Ascending aorta (tissue), 2 donors: ENCODE data around the gene ELAVL4. TPM values are rescaled to one million over a fixed set of nuclear protein-coding genes. Genes with fewer than 3 reads are reported as not detected.

ENCODE experiments used
- DNase-seq, 2 donors: peaks; one replicate each; pipeline ENCODE4 v3.0.0-alpha.2; 2019; ENCODE audit warnings: low spot score in 2 of 2
- H3K27ac ChIP-seq, 2 donors: fragments of 200-600 bp; sonication (generic); one replicate each; pipeline ENCODE4 v1.5.1; 2016 to 2017; ENCODE audit warnings: mild to moderate bottlenecking in 1 of 2
- H3K27me3 ChIP-seq: fragments of 200-600 bp; sonication (generic); one replicate; pipeline ENCODE4 v1.5.1; 2017
- H3K36me3 ChIP-seq, 2 donors: fragments of 200-600 bp; sonication (generic); one replicate each; pipeline ENCODE4 v1.5.1; 2016
- H3K4me1 ChIP-seq, 2 donors: fragments of 200-600 bp; sonication (generic); one replicate each; pipeline ENCODE4 v1.5.1; 2016 to 2017; ENCODE audit warnings: mild to moderate bottlenecking in 1 of 2
- H3K4me3 ChIP-seq, 2 donors: fragments of 200-600 bp; sonication (generic); one replicate each; pipeline ENCODE4 v1.5.1; 2016 to 2017; ENCODE audit warnings: mild to moderate bottlenecking in 1 of 2
- H3K9me3 ChIP-seq, 2 donors: fragments of 200-600 bp; sonication (generic); one replicate each; pipeline ENCODE4 v1.5.1; 2016
- intact Hi-C: fragments of 100-400 bp; cut with DNase I; formaldehyde crosslinking; loops from one replicate; pipeline ENCODE4 v1.15.1; 2023
- total RNA-seq: library from RNA; depleted of rRNA; stranded (reverse); fragments of >200 nt; gene quantifications from one replicate; pipeline ENCODE4 v1.1.0, GENCODE V29; 2016
- TF ChIP-seq, protein P1 (sequence below), 3 experiments: fragments of 200-600 bp in 2 of 3; fragments of 450-650 bp in 1 of 3; sonication (generic) in 2 of 3; IDR thresholded peaks; one replicate each; pipeline ENCODE4 v1.5.1; 2016 to 2019; ENCODE audit warnings: antibody characterized with exemption in 3 of 3, mild to moderate bottlenecking in 1 of 3, moderate library complexity in 1 of 3

ELAVL4 gene
- total RNA-seq, 1 donor from 2014 or later = not detected

DNA sequence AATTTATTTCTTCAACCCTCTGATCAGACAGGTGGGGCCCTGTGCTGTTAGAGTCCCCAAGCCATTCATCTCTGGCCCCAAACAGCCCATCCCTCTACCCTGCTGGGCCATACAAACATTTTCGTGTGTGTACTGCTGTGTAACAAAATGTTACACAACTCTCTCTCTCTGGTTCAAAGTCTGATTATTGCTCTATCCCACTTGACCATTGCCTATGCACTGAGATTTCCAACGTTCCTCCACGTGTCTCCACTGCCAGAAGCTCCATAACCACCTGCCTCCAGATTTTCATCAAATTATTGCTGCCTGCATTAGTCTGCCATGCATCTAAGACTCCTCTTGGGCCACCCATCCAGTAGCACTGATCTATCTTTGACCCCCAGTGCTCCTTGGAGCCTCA lies 104.8 kb downstream of the ELAVL4 start:
- Histone ChIP-seq H3K4me1 (no peaks in the 10 kb centered on the region), H3K27me3 (no peaks in the 10 kb centered on the region), H3K4me3 (no peak overlapping the region), H3K36me3 (no peaks in the 10 kb centered on the region), H3K9me3 (no peaks in the 10 kb centered on the region), H3K27ac (no peak overlapping the region)
- no peak for DNase-seq
- TF ChIP-seq, protein P1, sequence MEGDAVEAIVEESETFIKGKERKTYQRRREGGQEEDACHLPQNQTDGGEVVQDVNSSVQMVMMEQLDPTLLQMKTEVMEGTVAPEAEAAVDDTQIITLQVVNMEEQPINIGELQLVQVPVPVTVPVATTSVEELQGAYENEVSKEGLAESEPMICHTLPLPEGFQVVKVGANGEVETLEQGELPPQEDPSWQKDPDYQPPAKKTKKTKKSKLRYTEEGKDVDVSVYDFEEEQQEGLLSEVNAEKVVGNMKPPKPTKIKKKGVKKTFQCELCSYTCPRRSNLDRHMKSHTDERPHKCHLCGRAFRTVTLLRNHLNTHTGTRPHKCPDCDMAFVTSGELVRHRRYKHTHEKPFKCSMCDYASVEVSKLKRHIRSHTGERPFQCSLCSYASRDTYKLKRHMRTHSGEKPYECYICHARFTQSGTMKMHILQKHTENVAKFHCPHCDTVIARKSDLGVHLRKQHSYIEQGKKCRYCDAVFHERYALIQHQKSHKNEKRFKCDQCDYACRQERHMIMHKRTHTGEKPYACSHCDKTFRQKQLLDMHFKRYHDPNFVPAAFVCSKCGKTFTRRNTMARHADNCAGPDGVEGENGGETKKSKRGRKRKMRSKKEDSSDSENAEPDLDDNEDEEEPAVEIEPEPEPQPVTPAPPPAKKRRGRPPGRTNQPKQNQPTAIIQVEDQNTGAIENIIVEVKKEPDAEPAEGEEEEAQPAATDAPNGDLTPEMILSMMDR (IDR thresholded peaks at IDR 0.05) = no peak
- intact Hi-C loops = no loop called here

DNA sequence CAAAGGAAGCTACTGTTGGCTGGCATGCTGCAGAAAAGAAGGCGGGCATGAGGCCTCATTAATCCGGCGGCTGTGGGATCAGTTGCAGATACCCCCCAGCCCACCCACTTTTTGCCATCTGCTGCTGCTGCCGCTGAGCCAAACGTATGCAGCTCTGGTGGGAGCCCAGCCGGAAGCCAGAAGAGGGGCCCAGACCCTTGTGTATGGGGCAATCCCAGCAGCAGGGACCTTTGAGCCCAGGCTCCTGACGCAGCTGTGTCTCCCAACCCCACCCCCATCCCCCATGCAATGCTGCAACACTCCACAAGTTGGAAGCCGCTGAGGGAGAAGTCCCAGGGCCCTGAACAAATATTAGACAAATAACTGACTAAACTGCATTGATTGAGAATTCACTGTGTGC lies 106.0 kb downstream of the ELAVL4 start:
- TF ChIP-seq, protein P1 (IDR thresholded peaks at IDR 0.05) = no peak
- Histone ChIP-seq H3K36me3 (no peaks in the 10 kb centered on the region), H3K9me3 (no peaks in the 10 kb centered on the region), H3K4me1 (no peaks in the 10 kb centered on the region), H3K27ac (no peak overlapping the region), H3K27me3 (no peaks in the 10 kb centered on the region), H3K4me3 (no peak overlapping the region)
- intact Hi-C loops = no loop called here
- no peak for DNase-seq

DNA sequence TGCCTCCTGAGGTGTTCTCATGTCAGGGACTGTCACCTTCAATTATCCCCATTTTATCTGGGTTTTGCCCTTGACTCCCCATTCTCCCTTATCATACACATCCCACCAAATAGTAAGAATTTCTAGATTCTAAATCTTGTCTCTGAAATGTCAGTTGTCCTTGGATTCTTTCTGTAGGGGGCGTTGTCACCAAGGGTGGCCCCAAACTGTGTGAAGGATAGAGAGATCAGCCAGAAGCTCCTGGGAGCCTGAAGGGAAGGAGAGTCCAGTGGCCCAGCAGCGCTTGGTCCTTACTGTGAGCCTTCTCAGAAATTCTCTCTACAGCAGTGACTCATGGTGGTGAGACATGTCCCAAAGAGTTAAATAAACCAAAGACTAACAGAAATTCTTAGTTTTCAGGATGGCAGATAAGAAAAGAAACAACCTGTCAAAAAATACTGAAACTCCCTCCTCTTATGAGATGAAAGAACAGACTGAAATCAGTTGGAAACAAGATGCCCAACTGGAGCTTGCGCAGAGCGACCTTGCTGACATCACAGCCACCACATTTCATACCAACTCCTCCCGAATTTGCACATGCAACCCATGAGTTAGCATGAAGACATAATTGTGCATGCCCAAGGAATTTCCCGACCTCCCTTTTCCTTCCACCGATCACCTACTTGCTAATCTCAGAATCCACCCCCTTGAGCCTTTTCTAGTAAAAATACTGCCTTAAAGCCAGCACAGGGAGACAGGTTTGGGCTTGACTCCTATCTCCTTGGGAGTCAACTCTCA lies 109.8 kb downstream of the ELAVL4 start:
- Histone ChIP-seq H3K27me3 (no peaks in the 10 kb centered on the region), H3K27ac (no peak overlapping the region), H3K36me3 (no peaks in the 10 kb centered on the region), H3K4me3 (no peak overlapping the region), H3K9me3 (no peaks in the 10 kb centered on the region), H3K4me1 (no peaks in the 10 kb centered on the region)
- TF ChIP-seq, protein P1 (IDR thresholded peaks at IDR 0.05) = no peak
- intact Hi-C loops = no loop called here
- DNase-seq = no peak

DNA sequence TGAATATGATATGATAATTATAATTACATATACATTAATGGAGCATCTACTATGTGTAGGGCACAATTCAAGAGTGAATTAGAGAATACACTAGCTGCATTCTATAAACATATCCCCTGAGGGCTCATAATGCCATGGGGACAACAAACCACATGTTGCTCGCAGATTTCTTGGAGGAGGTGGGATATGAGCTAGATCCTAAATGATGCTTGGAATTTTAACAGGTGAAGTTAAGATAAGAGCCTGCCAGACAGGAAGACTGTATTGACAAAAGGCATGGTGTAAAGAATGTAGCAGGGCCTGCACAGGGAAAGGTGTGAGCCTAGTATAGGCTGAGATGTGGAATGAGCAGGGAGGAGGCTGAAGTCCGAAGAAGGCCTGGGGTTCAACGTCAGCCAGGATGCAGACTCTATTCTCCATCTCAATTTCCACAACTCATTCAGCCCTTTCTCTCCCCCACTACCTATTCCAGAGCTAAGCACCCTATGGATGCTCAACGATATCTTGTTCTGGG lies 120.2 kb downstream of the ELAVL4 start:
- Histone ChIP-seq H3K4me3 (no peak overlapping the region), H3K9me3 (no peaks in the 10 kb centered on the region), H3K4me1 (no peaks in the 10 kb centered on the region), H3K27ac (no peak overlapping the region), H3K27me3 (no peaks in the 10 kb centered on the region), H3K36me3 (no peaks in the 10 kb centered on the region)
- intact Hi-C loops = no loop called here
- DNase-seq = no peak
- TF ChIP-seq, protein P1 (IDR thresholded peaks at IDR 0.05) = no peak

DNA sequence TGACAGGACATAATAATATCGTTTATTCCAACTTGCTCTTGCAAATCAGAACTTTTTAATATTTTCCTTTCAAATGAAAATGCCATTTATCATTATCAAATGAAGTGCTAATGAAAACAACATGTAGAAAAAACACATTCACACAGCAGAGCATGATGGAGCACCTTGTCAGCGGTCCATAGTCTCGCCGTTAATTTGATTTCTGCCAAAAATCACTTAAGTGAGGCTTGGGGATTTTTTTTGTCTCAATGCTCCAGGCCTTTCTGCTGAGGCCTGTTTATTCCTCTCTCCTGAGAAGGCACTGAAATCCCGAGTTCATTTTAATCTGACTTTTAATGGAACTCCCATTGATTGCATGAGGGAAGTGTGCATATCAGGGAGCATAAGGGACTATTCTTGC lies 122.5 kb downstream of the ELAVL4 start:
- intact Hi-C loops = no loop called here
- Histone ChIP-seq H3K4me1 (no peaks in the 10 kb centered on the region), H3K27ac (no peak overlapping the region), H3K9me3 (no peaks in the 10 kb centered on the region), H3K36me3 (no peaks in the 10 kb centered on the region), H3K27me3 (no peaks in the 10 kb centered on the region), H3K4me3 (no peak overlapping the region)
- DNase-seq = no peak
- TF ChIP-seq, protein P1 (IDR thresholded peaks at IDR 0.05) = no peak
